GM19043 (cell line): ENCODE measurements around the gene EFHD2.
"Not testable (repeated sequence)": the region's sequence is repeated elsewhere in the genome, so short reads cannot be mapped to it uniquely, and the experiment has no call there.

Experiments
- ATAC-seq: cut with Tn5 transposase; IDR thresholded peaks from one replicate; pipeline ENCODE4 v1.9.1; 2021; ENCODE audit warnings: low read depth; ENCODE audit not compliant: unreplicated experiment

The EFHD2 gene

DNA sequence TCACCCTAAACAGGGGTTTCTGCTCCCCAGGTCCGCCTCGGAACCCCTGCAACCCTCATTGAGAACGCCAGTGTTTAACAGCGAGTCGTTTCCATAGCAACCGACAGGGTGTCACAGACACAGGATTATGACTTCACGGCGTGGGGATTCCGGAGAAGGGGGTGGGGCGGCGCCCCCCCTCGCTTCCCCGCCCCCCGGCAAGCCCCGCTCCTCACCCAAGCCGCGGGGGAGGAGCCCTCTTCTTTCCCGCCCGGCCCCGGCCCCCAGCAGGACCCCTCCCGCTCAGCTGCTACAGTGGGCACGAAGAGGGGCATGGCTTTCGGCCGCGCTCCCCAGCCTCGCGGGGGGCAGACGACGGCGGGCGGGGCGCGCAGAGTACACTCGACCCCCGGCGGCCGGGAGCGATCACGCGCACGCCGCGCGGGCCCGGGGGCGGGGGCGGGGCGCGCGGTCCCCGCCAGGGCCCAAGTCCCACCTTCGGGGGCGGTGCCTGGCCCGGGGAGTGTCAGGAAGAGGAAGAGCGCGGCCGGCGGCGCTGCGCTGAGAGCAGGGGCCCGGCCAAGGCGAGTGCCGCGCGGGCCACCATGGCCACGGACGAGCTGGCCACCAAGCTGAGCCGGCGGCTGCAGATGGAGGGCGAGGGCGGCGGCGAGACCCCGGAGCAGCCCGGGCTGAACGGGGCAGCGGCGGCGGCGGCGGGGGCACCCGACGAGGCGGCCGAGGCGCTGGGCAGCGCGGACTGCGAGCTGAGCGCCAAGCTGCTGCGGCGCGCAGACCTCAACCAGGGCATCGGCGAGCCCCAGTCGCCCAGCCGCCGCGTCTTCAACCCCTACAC, at the start of gene EFHD2:
TSS of gene EFHD2 (plus strand) at position 501 of the 835 bp plus-strand sequence. CDS start at position 585, 84 bp downstream.
- ATAC-seq = peak; percentile 73

- no peak for ATAC-seq
These were observed 49.0 kb upstream of the EFHD2 start for GRCh38 chr1:15360700-15361099.

GRCh38 chr1:15362096-15362736, 47.5 kb upstream of the EFHD2 start:
- no peak for ATAC-seq

- no peak for ATAC-seq
These were observed 47.0 kb upstream of the EFHD2 start for GRCh38 chr1:15362737-15363128.

DNA sequence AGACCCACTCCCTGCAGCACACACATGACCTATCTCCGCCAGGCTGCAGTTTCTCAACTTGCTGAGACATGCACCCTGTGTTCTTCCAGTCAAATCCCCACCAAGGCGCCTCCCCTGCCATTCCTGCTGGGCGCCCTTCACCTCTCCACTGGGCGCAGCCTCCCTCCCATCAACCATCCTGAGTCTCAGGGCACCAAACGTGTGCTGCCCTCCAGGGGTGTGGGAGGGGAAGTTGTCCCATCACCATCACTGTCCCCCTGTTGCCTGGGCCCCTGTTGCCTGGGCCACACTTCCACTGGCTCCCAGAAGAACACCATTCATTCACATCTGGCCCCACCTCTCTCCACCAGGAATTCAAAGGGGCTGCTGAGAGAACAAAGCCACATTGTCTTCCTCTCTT, 44.9 kb upstream of the EFHD2 start:
- ATAC-seq = no peak

DNA sequence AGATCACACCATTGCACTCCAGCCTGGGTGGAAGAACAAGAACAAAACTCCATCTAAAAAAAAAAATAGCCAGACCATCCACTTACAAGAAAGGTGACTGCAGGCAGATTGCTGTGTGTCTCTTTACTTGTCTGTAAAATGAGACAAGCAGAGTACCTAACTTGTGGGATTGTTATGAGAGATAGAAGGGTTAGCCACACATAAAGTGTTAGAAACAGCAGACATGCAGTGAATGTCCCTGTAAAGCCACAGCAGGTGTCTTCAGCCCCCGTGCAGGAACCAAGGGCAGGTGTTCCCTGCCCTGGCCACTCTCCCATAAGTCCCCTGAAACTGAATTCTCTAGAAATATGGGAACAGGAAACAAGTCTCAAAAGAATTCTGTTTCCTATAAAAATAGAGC, 40.8 kb upstream of the EFHD2 start:
- no peak for ATAC-seq

GRCh38 chr1:15370268-15370667, 39.4 kb upstream of the EFHD2 start:
- no peak for ATAC-seq

- no peak for ATAC-seq
These were observed 38.7 kb upstream of the EFHD2 start for GRCh38 chr1:15370781-15371520.

DNA sequence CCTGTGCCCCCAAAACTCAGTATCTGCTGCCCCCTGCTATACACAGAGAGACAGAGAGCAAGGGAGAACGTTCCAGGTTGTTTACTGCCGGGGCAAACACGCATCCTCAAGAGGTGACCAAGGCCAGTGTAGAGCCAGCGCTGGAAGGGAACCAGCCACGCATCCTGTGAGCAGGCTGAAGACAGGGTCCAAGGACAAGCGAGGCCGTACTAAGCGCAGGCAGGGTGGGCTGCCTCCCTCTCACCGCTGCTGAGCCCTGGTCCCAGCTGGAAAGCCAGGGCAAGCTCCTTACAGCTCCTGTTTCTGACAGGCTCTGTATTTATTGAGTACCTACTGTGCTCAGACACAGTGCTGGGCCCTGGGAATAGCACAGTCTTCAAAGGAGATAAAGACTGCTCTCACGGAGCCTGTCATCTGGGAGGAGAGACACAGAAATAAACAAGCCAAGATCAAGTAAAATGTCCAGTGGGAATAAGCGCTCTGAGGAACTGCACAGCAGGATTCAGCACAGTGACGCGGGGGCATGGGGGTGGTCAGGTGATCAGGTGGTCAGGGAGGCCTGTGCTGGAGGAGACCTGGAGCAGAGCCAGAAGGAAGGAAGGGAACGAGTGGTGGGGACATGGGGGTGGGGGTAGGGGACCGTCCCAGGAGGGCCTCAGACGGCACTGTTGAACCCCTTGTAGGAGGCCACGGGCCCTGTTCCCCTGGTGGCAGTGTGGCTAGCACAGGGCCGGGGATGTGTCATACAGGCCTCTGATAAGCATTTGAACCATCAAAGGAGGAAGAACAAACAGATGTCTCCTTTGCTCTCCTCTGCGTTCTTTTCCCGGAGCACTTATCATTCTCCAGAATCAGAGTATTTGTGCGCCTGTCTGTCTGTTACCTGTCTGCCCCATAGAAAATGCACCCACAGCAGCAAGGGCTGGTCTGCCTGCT, 37.8 kb upstream of the EFHD2 start:
- no peak for ATAC-seq

DNA sequence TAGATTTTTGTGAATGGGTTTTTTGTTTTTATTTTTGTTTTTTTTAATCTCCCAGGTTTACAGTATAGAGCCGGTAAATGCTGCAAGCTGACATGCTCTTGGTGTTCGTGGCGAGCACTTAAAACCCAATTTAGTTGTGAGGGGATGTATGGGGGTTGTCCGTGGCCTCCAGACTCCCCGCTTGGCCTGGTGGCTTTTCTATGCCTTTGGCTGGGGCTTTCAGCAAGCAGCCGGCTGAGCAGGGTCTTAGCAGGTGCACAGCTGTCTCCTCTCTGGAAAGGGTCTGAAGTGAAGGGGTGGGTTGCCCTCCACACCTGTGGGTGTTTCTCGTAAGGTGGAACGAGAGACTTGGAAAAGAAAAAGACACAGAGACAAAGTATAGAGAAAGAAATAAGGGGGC, 31.0 kb upstream of the EFHD2 start:
- ATAC-seq = no peak

- ATAC-seq = not testable (repeated sequence)
These were observed 30.5 kb upstream of the EFHD2 start for GRCh38 chr1:15379151-15379550.

DNA sequence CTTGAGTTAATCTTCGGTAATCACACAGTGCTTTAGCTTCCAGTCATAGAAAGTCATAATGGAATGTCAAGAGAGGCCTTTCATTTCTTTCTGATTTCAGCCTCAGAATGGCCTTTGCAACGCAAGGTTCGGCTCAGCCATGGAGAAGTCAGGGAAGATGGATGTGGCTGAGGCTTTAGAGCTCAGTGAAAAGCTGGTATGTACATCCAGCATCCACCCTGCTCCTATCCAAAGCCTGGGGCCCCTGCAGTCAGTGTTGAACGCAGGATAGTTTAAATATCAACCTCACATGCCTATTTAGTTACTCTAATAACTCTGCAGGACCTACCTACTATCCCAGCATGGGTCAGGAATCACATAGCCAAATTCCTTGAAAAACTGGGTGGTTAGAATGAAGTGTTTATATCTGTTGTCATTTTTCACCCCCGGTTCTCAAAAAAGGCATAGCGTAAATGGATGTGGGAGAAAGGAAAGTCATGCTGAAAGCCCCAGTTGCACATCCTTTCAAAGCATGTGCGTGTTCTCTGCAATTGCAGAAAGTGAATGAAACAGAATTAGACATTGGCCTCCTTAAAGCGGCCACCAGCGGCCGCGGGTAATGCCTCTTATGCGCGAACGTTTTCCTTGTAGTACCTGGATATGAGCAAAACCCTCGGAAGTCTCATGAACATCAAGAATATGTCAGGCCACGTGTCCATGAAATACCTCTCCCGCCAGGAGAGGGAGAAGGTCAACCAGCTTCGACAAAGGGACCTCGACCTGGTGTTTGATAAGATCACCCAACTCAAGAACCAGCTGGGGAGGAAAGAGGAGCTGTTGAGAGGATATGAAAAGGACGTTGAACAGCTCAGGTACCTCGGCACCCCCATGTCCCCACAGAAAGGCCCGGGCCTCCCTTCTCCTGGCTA, 28.8 kb upstream of the EFHD2 start:
- ATAC-seq = no peak

DNA sequence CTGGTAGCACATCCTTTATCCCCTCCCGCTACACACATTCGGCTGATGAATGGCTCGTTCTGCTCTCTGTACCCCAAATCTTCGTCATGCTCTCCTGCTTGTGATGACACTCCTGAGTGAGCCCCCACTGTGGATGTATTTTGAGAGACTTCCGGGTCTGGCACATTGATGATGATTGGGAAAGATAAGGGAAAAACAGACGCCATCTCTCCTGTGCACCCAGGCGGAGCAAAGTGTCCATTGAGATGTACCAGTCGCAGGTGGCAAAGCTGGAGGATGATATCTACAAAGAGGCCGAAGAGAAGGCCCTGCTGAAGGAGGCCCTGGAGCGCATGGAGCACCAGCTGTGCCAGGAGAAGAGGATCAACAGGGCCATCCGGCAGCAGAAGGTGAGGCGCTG, 27.9 kb upstream of the EFHD2 start:
- no peak for ATAC-seq

GRCh38 chr1:15382601-15383518, 26.8 kb upstream of the EFHD2 start:
- ATAC-seq = no peak

GRCh38 chr1:15383810-15384209, 25.9 kb upstream of the EFHD2 start:
- no peak for ATAC-seq

DNA sequence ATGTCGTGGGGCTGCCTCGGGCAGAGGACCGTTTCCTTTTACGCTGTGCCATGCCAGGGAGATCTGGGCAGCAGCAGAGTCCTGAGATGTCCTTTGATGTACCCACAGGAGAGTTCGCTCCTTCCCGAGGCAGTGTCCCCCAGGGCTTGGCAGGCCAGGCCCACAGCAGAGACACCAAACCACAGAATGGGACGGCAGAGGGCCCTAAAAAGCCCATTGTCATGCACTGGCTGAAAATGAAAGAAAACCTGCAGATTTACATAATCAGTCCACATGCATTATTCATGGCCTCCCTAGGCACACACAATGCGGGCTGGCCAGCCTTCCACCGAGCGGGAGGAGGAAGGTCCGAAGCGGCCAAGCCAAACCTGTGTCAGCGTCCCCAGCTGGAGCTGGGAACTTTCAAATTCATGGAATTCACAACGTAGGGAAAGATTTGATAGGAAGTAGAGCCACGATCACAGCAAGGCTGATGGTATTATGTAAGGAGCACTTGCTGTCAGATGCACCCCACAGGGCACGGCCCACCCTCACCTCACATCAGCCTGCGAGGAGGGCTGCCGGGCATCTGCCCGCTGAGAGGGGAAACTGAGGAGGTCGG, 25.3 kb upstream of the EFHD2 start:
- ATAC-seq = no peak

- ATAC-seq = no peak
These were observed 24.3 kb upstream of the EFHD2 start for GRCh38 chr1:15385420-15385819.
